Activated CD8-positive, alpha-beta memory T cell treated with anti-CD3 and anti-CD28 coated beads, Interleukin-2, amount 50 U/mL, for 1 hour (primary cell): ENCODE results near the gene GRM5.
"Not testable (repeated sequence)": the region's sequence is repeated elsewhere in the genome, so short reads cannot be mapped to it uniquely, and the experiment has no call there.

ENCODE experiments used
- DNase-seq: peaks from one replicate; pipeline ENCODE4 v3.0.0-alpha.2; 2020; ENCODE audit errors: extremely low read depth

GRM5 gene

GRCh38 chr11:88975441-88975840, 90.3 kb downstream of the GRM5 start:
- DNase-seq, result not testable (repeated sequence)

DNA sequence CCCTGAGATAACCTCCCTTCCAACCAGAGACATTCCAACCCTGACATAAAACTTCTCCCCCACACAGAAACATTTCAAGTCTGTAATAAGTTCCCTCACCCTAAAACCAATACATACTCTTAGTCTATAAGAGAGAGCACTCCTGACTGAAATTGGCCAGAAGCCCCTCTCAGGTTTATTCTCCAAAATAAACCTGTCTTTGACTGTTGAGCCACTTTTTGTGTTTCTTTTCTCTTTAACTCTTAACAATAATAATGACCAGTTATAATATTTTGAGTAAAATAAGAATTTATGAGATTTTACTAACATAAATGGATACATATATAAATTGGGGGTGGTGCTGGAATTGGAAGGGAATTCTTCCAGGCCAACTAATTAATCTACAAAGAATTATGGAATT, 93.6 kb downstream of the GRM5 start:
- DNase-seq, result no peak

DNA sequence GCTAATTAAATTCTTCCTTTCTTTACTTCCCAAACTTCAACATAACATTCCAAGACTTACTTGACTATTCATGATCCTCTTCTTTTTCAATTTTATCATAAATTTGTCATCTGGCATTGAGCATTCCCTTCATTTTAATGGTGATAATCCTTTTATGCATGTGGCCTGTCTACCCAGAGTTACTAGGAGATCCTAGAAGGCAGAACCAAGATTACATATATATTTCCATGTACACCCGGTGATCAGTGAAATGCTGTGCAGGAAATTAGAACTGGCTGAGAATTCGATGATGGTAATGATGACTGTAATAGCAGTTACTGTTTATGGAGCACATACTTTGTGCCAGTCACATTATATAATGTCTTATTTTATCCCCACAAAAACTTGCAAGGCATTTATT, 104.2 kb downstream of the GRM5 start:
- DNase-seq, result not testable (repeated sequence)

GRCh38 chr11:88959857-88960256, 105.9 kb downstream of the GRM5 start:
- not testable (repeated sequence) for DNase-seq

- DNase-seq, result no peak
Measured at GRCh38 chr11:88950975-88951374, 114.8 kb downstream of the GRM5 start.

DNA sequence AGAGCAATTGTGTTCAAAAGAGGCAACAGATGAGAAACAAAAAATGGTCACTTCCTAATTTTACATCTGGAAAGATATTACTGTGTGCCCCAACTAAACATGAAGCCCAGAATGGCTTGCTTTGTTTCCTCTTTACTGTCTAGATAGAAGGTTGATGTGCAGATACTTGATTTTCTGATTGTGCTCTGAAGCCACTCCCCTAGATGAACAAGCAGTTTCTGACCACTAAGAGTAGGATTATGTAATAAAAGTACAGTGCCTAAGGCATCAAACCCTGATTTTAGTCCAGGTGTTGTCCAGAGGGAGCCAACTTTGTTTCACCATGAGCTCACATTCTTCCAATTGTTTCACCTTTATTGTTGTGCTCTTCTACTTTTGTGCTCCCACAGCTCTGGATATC, 116.9 kb downstream of the GRM5 start:
- DNase-seq, result not testable (repeated sequence)

GRCh38 chr11:88947843-88948572, 117.8 kb downstream of the GRM5 start:
- DNase-seq, result not testable (repeated sequence)

GRCh38 chr11:88929665-88930064, 136.1 kb downstream of the GRM5 start:
- not testable (repeated sequence) for DNase-seq

GRCh38 chr11:88917065-88917464, 148.7 kb downstream of the GRM5 start:
- DNase-seq, result not testable (repeated sequence)

- no peak for DNase-seq
Measured at GRCh38 chr11:88909500-88909899, 156.3 kb downstream of the GRM5 start.

DNA sequence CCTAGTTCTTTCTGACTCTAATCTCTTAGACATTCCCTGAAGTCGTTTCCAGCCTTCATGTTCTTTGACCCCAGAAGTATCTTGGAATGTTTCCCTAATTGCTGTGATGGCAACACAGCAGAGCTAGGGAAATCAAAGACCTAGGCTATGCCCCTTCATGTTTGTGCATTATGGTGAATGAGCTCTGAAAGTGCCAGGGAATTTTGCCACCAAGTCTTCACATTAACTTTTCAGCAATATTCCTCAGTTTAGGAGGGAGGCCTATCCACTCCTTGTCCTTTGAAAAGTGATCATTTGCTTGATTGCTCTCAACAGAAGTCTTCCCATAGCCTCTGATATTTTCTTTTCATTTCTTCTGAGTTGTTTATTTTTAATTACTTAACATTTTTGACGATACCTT, 164.3 kb downstream of the GRM5 start:
- not testable (repeated sequence) for DNase-seq

DNA sequence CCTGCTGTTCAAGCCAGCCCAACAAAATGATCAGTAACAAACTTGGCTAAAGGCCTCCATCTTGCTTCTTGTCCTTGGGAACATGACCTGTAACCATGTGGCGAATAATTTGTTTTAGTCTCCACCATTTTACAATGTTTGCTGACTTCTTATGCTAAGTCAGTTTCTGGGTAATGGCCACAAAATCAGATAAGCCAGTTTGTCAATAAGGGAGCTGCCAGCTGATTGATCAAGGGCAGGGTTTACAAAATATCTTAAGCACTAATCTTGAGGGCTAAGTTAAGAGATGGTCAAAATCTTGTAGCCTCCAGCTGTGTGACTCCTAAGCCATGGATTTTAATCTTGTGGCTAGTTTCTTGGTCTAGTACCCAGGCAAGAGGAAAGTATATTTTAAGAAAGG, 176.9 kb downstream of the GRM5 start:
- not testable (repeated sequence) for DNase-seq

DNA sequence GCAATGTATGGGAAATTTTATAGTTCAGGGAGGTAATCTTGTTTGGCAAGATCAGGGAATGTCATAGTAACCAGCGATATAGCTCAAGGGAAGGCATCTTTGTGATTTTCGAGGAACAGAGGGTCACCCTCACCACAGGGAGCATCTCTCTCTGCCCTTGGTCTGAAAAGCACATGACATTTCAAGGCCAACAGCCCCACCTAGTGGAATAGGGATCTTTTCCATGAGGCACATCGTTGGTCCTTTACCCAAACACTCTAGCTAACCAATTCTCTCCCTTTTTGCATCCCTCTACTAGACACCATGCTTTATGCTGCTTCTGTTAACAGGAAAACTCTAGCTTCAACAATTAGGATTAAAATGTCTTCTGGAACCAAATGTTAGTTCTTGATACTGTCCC, 179.0 kb downstream of the GRM5 start:
- DNase-seq, result peak; percentile 4

DNA sequence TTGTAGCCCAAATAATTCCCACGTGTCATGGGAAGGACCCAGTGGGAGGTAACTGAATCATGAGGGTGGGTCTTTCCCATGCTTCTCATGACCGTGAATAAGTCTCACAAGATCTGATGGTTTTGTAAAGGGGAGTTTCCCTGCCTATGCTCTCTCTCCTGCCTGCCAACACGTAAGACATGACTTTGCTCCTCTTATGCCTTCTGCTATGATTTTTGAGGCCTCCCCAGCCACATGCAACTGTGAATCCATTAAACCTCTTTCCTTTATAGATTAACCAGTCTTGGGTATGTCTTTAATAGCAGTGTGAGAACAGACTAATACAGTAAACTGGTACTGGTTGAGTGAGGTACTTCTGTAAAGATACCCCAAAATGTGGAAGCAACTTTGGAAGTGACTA, 183.0 kb downstream of the GRM5 start:
- DNase-seq, result not testable (repeated sequence)

GRCh38 chr11:88861618-88862017, 204.2 kb downstream of the GRM5 start:
- DNase-seq, result no peak

DNA sequence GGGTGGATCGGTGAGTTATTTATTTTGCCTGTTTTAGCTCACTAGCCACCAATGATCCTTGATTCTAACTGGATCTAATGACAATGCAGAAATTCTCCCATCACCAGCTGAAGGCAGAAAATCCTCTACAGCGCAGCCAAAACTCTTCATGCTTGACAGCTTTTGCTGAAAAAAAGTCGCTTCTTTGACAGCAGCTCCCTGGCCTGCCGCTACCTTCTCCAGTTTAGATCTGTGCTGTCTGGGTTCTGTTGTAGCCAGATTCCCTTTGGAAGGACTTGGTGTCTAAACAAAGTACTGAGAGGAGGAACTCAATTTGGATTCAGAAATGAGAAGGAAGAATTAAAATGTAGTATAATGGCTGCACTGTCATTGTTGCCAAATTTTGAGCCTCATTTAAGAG, 205.4 kb downstream of the GRM5 start:
- not testable (repeated sequence) for DNase-seq

DNA sequence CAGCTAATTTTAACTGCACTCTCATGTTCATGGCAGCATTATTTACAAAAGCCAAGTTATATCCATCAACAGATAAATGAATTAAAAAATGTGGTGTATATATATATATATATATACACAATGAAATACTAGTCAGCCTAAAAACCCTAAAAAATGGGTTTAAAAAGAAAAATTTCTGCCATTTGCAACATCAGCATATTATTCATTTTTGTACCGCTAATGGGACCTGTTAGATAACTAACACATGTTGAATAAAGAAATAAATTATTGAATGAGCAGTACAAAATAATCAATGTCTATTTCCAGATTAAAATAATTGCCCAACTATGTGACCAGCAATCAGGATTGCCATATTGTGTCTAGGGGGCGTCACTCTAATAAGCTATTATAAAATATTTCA, 211.8 kb downstream of the GRM5 start:
- not testable (repeated sequence) for DNase-seq

DNA sequence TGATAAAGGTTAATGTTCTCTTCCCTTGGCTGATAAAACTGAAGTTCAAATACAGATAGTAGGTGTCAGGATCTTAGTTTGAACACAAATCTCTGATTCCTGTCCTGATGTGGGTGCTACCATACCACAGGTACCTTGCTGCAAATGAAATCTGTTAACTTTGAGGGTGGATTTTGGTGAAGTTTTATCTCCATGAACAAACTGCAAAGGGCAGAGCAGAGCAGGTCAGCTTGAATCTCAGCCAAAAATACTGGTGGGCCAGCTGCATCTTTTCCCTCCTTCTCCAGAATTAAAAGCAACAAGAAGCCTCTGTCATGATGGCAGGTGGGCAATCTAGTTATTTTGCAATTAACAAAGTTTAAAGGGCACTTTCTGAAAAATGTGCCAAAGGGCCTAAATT, 214.2 kb downstream of the GRM5 start:
- DNase-seq, result not testable (repeated sequence)

GRCh38 chr11:88849773-88850172, 216.0 kb downstream of the GRM5 start:
- not testable (repeated sequence) for DNase-seq

GRCh38 chr11:88849368-88849767, 216.4 kb downstream of the GRM5 start:
- DNase-seq, result no peak

DNA sequence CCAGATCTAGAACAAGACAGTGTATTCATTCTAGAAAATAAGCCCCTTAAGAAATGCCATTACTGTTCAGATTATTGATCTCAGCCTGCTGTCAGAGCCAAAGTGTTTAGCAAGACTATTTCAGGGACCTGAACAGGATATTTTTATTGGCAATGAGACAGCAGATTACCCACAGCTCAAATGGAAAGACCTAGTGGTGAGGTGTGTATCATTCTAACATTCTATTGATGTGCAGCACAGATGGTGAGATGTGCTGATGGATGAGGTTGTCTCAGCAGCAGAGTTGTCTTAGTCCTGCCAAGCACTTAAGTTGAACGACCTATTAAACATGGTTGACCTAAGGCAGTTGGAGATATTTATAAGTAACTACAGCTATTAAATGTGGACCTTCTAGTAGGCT, 219.5 kb downstream of the GRM5 start:
- DNase-seq, result not testable (repeated sequence)

DNA sequence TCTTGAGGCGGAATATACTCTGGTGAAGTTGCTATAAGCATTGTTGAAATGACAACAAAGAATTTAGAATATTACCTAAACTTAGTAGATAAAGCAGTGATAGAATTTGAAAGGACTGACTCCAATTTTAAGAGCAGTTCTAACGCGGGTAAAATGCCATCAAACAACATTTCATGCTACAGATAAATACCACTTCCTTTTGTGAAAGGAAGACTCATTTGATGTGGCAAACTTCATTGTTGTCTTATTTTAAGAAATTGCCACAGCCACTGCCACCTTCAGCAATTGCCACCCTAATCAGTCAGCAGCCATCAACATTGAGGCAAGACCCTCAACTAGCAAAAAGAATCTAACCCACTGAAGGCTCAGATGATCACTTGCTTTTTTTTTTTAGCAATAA, 220.8 kb downstream of the GRM5 start:
- not testable (repeated sequence) for DNase-seq

- peak; percentile 8 for DNase-seq
Measured at GRCh38 chr11:88843766-88844426, 221.9 kb downstream of the GRM5 start.
